Astrocyte (in vitro differentiated cells and primary cell): Measurements from ENCODE around the gene RBM38. TPM values are rescaled to one million over a fixed set of nuclear protein-coding genes. Genes with fewer than 3 reads are reported as not detected.

ENCODE experiments used
- DNase-seq: peaks from one replicate; pipeline ENCODE4 v3.0.0-alpha.2; 2010; ENCODE audit warnings: low read depth
- FAIRE-seq: peaks from 2 replicates; lab custom pipeline; 2011; peaks lifted over from hg19 to GRCh38; lab: Jason Lieb, UNC
- H2AFZ ChIP-seq: 2 replicates; pipeline ENCODE4 v1.6.0; 2012; ENCODE audit warnings: low read depth, low read length, inconsistent platforms
- H3K27ac ChIP-seq: 2 replicates; pipeline ENCODE4 v1.5.1; 2011; ENCODE audit warnings: low read depth, low read length, inconsistent platforms
- H3K27me3 ChIP-seq: 2 replicates; pipeline ENCODE4 v1.6.0; 2011; ENCODE audit warnings: low read length, inconsistent platforms; ENCODE audit not compliant: insufficient read depth
- H3K36me3 ChIP-seq: 2 replicates; pipeline ENCODE4 v1.5.1; 2011; ENCODE audit warnings: low read length, inconsistent platforms; ENCODE audit not compliant: insufficient read depth
- H3K4me1 ChIP-seq: 2 replicates; pipeline ENCODE4 v1.5.1; 2011; ENCODE audit warnings: low read length, inconsistent platforms; ENCODE audit not compliant: insufficient read depth
- H3K4me2 ChIP-seq: 2 replicates; pipeline ENCODE4 v1.6.0; 2012; ENCODE audit warnings: low read length, inconsistent platforms
- H3K4me3 ChIP-seq: 2 replicates; pipeline ENCODE4 v1.5.1; 2011; ENCODE audit warnings: low read depth, mild to moderate bottlenecking, low read length, inconsistent platforms; ENCODE audit not compliant: insufficient read depth
- H3K79me2 ChIP-seq: 2 replicates; pipeline ENCODE4 v1.6.0; 2012; ENCODE audit warnings: mild to moderate bottlenecking, low read length, inconsistent platforms; ENCODE audit not compliant: insufficient read depth
- H3K9ac ChIP-seq: 2 replicates; pipeline ENCODE4 v1.6.0; 2012; ENCODE audit warnings: mild to moderate bottlenecking, low read length, inconsistent platforms
- H3K9me3 ChIP-seq: 2 replicates; pipeline ENCODE4 v1.5.1; 2012; ENCODE audit warnings: low read depth, mild to moderate bottlenecking, low read length, inconsistent platforms; ENCODE audit not compliant: insufficient read depth
- H4K20me1 ChIP-seq: 2 replicates; pipeline ENCODE4 v1.6.0; 2012; ENCODE audit warnings: low read length, inconsistent platforms; ENCODE audit not compliant: insufficient read depth
- H3K27ac Mint-ChIP-seq: one replicate; pipeline ENCODE4 v1.8.0; 2021; ENCODE audit warnings: mild to moderate bottlenecking, mixed read lengths; ENCODE audit not compliant: unreplicated experiment
- H3K27me3 Mint-ChIP-seq: one replicate; pipeline ENCODE4 v1.8.0; 2021; ENCODE audit warnings: low read depth, mixed read lengths; ENCODE audit not compliant: unreplicated experiment
- H3K36me3 Mint-ChIP-seq: one replicate; pipeline ENCODE4 v1.8.0; 2021; ENCODE audit warnings: low read depth, mixed read lengths; ENCODE audit not compliant: unreplicated experiment
- H3K4me1 Mint-ChIP-seq: one replicate; pipeline ENCODE4 v1.8.0; 2021; ENCODE audit warnings: low read depth, mixed read lengths; ENCODE audit not compliant: unreplicated experiment
- H3K4me3 Mint-ChIP-seq: one replicate; pipeline ENCODE4 v1.8.0; 2021; ENCODE audit warnings: mild to moderate bottlenecking, moderate library complexity, mixed read lengths; ENCODE audit not compliant: unreplicated experiment
- H3K9me3 Mint-ChIP-seq: one replicate; pipeline ENCODE4 v1.8.0; 2021; ENCODE audit warnings: mild to moderate bottlenecking, mixed read lengths; ENCODE audit not compliant: unreplicated experiment
- CTCF ChIP-seq: IDR thresholded peaks from 2 replicates; pipeline ENCODE4 v1.5.1; 2011; ENCODE audit warnings: low read depth, mild to moderate bottlenecking, inconsistent platforms, low read length, moderate library complexity; ENCODE audit not compliant: insufficient read depth
- EZH2 ChIP-seq: IDR thresholded peaks from 2 replicates; pipeline ENCODE4 v1.6.1; 2012; ENCODE audit warnings: mild to moderate bottlenecking, low read length, inconsistent platforms; ENCODE audit not compliant: insufficient read depth
- total RNA-seq: library from RNA; stranded (reverse); gene quantifications from 2 replicates; pipeline ENCODE4 v1.2.1, GENCODE V29; 2021

Gene RBM38
- total RNA-seq, 1 donor from 2014 or later: 43.5 TPM

GRCh38 chr20:57370316-57370715 lies 20.9 kb upstream of the RBM38 start:
- no peak for TF ChIP-seq EZH2
- no peak for TF ChIP-seq CTCF
- peaks cover 2% of the 10 kb centered on the region for H4K20me1 ChIP-seq
- H3K27me3 ChIP-seq: no peaks in the 10 kb centered on the region
- H3K9ac ChIP-seq: no peak overlapping the region
- no peaks in the 10 kb centered on the region for H3K79me2 ChIP-seq
- DNase-seq: no peak
- no peaks in the 10 kb centered on the region for H3K4me1 Mint-ChIP-seq
- peaks cover 41% of the 10 kb centered on the region for H3K36me3 Mint-ChIP-seq
- no peak overlapping the region for H3K4me3 Mint-ChIP-seq
- no peak overlapping the region for H3K27ac ChIP-seq
- no peaks in the 10 kb centered on the region for H3K9me3 ChIP-seq
- no peaks in the 10 kb centered on the region for H3K9me3 Mint-ChIP-seq
- H3K27ac Mint-ChIP-seq: no peak overlapping the region
- H2AFZ ChIP-seq: no peak overlapping the region
- H3K36me3 ChIP-seq: peaks cover 60% of the 10 kb centered on the region
- H3K27me3 Mint-ChIP-seq: no peaks in the 10 kb centered on the region
- no peak overlapping the region for H3K4me3 ChIP-seq
- no peak for FAIRE-seq
- H3K4me2 ChIP-seq: no peak overlapping the region
- H3K4me1 ChIP-seq: no peaks in the 10 kb centered on the region

GRCh38 chr20:57371363-57371762 lies 19.8 kb upstream of the RBM38 start:
- peaks cover 45% of the 10 kb centered on the region for H3K36me3 Mint-ChIP-seq
- peaks cover 55% of the 10 kb centered on the region for H3K36me3 ChIP-seq
- DNase-seq (no peak), FAIRE-seq (no peak)
- peaks cover 10% of the 10 kb centered on the region for H4K20me1 ChIP-seq
- TF ChIP-seq EZH2 (no peak), CTCF (no peak)
- H3K9me3 ChIP-seq: no peaks in the 10 kb centered on the region
- H3K27me3 Mint-ChIP-seq: no peaks in the 10 kb centered on the region
- H3K4me1 ChIP-seq: no peaks in the 10 kb centered on the region
- no peak overlapping the region for H3K4me3 ChIP-seq
- no peak overlapping the region for H2AFZ ChIP-seq
- no peak overlapping the region for H3K27ac Mint-ChIP-seq
- H3K4me1 Mint-ChIP-seq: no peaks in the 10 kb centered on the region
- H3K4me3 Mint-ChIP-seq: no peak overlapping the region
- H3K4me2 ChIP-seq: no peak overlapping the region
- no peak overlapping the region for H3K9ac ChIP-seq
- H3K79me2 ChIP-seq: no peaks in the 10 kb centered on the region
- H3K27me3 ChIP-seq: no peaks in the 10 kb centered on the region
- no peak overlapping the region for H3K27ac ChIP-seq
- H3K9me3 Mint-ChIP-seq: no peaks in the 10 kb centered on the region

GRCh38 chr20:57372157-57372556 lies 19.0 kb upstream of the RBM38 start:
- Histone ChIP-seq H3K27me3 (no peaks in the 10 kb centered on the region), H3K79me2 (no peaks in the 10 kb centered on the region), H4K20me1 (peaks cover 17% of the 10 kb centered on the region), H2AFZ (no peak overlapping the region), H3K4me1 (no peaks in the 10 kb centered on the region), H3K27ac (no peak overlapping the region), H3K9ac (no peak overlapping the region), H3K9me3 (no peaks in the 10 kb centered on the region), H3K4me3 (no peak overlapping the region), H3K4me2 (no peak overlapping the region), H3K36me3 (peaks cover 52% of the 10 kb centered on the region)
- TF ChIP-seq CTCF (no peak), EZH2 (no peak)
- H3K4me3 Mint-ChIP-seq: no peak overlapping the region
- H3K9me3 Mint-ChIP-seq: no peaks in the 10 kb centered on the region
- no peaks in the 10 kb centered on the region for H3K4me1 Mint-ChIP-seq
- no peak for FAIRE-seq
- no peak for DNase-seq
- H3K27ac Mint-ChIP-seq: no peak overlapping the region
- no peaks in the 10 kb centered on the region for H3K27me3 Mint-ChIP-seq
- peaks cover 43% of the 10 kb centered on the region for H3K36me3 Mint-ChIP-seq
